Suprapubic skin (tissue), 4 donors: ENCODE measurements around the gene VSTM2B. TPM values are rescaled to one million over a fixed set of nuclear protein-coding genes. Genes with fewer than 3 reads are reported as not detected.

ENCODE experiments used
- DNase-seq, 2 donors: peaks; one replicate each; pipeline ENCODE4 v3.0.0-alpha.2; 2019; ENCODE audit warnings: low spot score in 2 of 2
- H3K27ac ChIP-seq: fragments of 200-600 bp; sonication (generic); one replicate; pipeline ENCODE4 v1.5.1; 2019
- H3K27me3 ChIP-seq: fragments of 200-600 bp; sonication (generic); one replicate; pipeline ENCODE4 v1.5.1; 2019
- H3K36me3 ChIP-seq: fragments of 200-600 bp; sonication (generic); one replicate; pipeline ENCODE4 v1.5.1; 2019
- H3K4me1 ChIP-seq: fragments of 200-600 bp; sonication (generic); one replicate; pipeline ENCODE4 v1.5.1; 2019
- H3K4me3 ChIP-seq: fragments of 200-600 bp; sonication (generic); one replicate; pipeline ENCODE4 v1.5.1; 2019; ENCODE audit warnings: mild to moderate bottlenecking
- H3K9me3 ChIP-seq: fragments of 200-600 bp; sonication (generic); one replicate; pipeline ENCODE4 v1.5.1; 2019
- CTCF ChIP-seq, 2 donors: fragments of 200-600 bp in 1 of 2; fragments of 450-650 bp in 1 of 2; sonication (generic) in 1 of 2; IDR thresholded peaks; one replicate each; pipeline ENCODE4 v1.5.1; 2016 to 2019; ENCODE audit warnings: antibody characterized with exemption in 2 of 2, mild to moderate bottlenecking in 1 of 2, moderate library complexity in 1 of 2
- EP300 ChIP-seq: sonication (generic); formaldehyde crosslinking; IDR thresholded peaks from one replicate; pipeline ENCODE4 v1.6.1; 2017; ENCODE audit warnings: antibody characterized with exemption
- POLR2A ChIP-seq, 2 donors: fragments of 450-650 bp; IDR thresholded peaks; one replicate each; pipeline ENCODE4 v1.6.1; 2017; ENCODE audit warnings: antibody characterized with exemption in 2 of 2, mild to moderate bottlenecking in 2 of 2, moderate library complexity in 2 of 2
- POLR2AphosphoS5 ChIP-seq, 3 donors: sonication (generic); formaldehyde crosslinking; IDR thresholded peaks; one replicate each; pipeline ENCODE4 v1.6.1; 2017; ENCODE audit warnings: antibody characterized with exemption in 3 of 3
- WGBS: methylation state at CpG from one replicate; pipeline ENCODE4 v1.1.5; 2018; 5-methylcytosine and 5-hydroxymethylcytosine counted together
- total RNA-seq, 4 donors: library from RNA; depleted of rRNA; stranded (reverse); fragments of >200 nt; gene quantifications; one replicate each; pipeline ENCODE4 v1.1.0, GENCODE V29; 2016

VSTM2B gene
- total RNA-seq, 4 donors from 2014 or later = not detected

GRCh38 chr19:29510701-29511265 lies 15.0 kb upstream of the VSTM2B start:
- TF ChIP-seq CTCF (IDR thresholded peaks at IDR 0.05) (no peak), POLR2AphosphoS5 (IDR thresholded peaks at IDR 0.05) (no peak), EP300 (no peak)
- H3K27ac ChIP-seq = no peak overlapping the region
- H3K4me3 ChIP-seq = no peak overlapping the region
- no peak for DNase-seq
- no peaks in the 10 kb centered on the region for H3K4me1 ChIP-seq
- 75% methylated on average over 8 of the region's 9 CpGs for WGBS
- H3K27me3 ChIP-seq = peaks cover 20% of the 10 kb centered on the region
- H3K9me3 ChIP-seq = no peaks in the 10 kb centered on the region
- H3K36me3 ChIP-seq = no peaks in the 10 kb centered on the region

DNA sequence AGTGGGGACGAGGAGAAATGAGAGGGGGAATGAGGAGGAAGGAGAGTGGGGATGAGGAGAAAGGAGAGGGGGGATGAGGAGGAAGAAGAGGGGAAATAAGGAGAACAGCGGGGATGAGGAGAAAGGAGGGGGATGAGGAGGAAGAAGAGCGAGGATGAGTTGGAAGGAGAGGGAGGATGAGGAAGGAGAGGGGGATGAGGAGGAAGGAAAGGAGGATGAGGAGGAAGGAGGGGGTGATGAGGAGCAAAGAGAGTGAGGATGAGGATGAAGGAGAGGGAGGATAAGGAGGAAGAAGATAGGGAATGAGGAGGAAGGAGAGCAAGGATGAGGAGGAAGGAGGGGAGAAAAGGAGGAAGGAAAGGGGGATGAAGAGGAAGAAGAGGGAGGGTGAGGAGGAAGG lies 14.0 kb upstream of the VSTM2B start:
- no peaks in the 10 kb centered on the region for H3K36me3 ChIP-seq
- H3K4me3 ChIP-seq = no peak overlapping the region
- WGBS = 60% methylated on average over 3 of the region's 3 CpGs
- no peaks in the 10 kb centered on the region for H3K4me1 ChIP-seq
- H3K9me3 ChIP-seq = no peaks in the 10 kb centered on the region
- DNase-seq = no peak
- no peak for TF ChIP-seq POLR2AphosphoS5 (IDR thresholded peaks at IDR 0.05)
- no peak for TF ChIP-seq POLR2A (IDR thresholded peaks at IDR 0.05)
- no peak for TF ChIP-seq CTCF (IDR thresholded peaks at IDR 0.05)
- TF ChIP-seq EP300 = no peak
- peaks cover 21% of the 10 kb centered on the region for H3K27me3 ChIP-seq
- no peak overlapping the region for H3K27ac ChIP-seq

GRCh38 chr19:29512748-29513147 lies 13.0 kb upstream of the VSTM2B start:
- 67% methylated on average over 1 of the region's 1 CpG for WGBS
- H3K36me3 ChIP-seq = no peaks in the 10 kb centered on the region
- H3K27me3 ChIP-seq = peaks cover 26% of the 10 kb centered on the region
- DNase-seq = no peak
- TF ChIP-seq POLR2AphosphoS5 (IDR thresholded peaks at IDR 0.05) (no peak), CTCF (IDR thresholded peaks at IDR 0.05) (no peak), POLR2A (IDR thresholded peaks at IDR 0.05) (no peak)
- H3K4me1 ChIP-seq = no peaks in the 10 kb centered on the region
- no peak overlapping the region for H3K4me3 ChIP-seq
- no peaks in the 10 kb centered on the region for H3K9me3 ChIP-seq
- H3K27ac ChIP-seq = no peak overlapping the region

- Histone ChIP-seq H3K4me1 (no peaks in the 10 kb centered on the region), H3K9me3 (no peaks in the 10 kb centered on the region), H3K27me3 (peaks cover 38% of the 10 kb centered on the region), H3K27ac (no peak overlapping the region), H3K4me3 (no peak overlapping the region), H3K36me3 (no peaks in the 10 kb centered on the region)
- WGBS = 62% methylated on average over 8 of the region's 8 CpGs
- DNase-seq = no peak
- no peak for TF ChIP-seq POLR2AphosphoS5 (IDR thresholded peaks at IDR 0.05)
- no peak for TF ChIP-seq CTCF (IDR thresholded peaks at IDR 0.05)
- no peak for TF ChIP-seq EP300
- TF ChIP-seq POLR2A (IDR thresholded peaks at IDR 0.05) = no peak
Measured at GRCh38 chr19:29514525-29515232, 11.1 kb upstream of the VSTM2B start.

GRCh38 chr19:29515233-29515619 lies 10.6 kb upstream of the VSTM2B start:
- H3K36me3 ChIP-seq = no peaks in the 10 kb centered on the region
- H3K27ac ChIP-seq = no peak overlapping the region
- TF ChIP-seq POLR2A (IDR thresholded peaks at IDR 0.05) = no peak
- TF ChIP-seq CTCF (IDR thresholded peaks at IDR 0.05) = no peak
- TF ChIP-seq POLR2AphosphoS5 (IDR thresholded peaks at IDR 0.05) = no peak
- TF ChIP-seq EP300 = no peak
- DNase-seq = no peak
- peaks cover 39% of the 10 kb centered on the region for H3K27me3 ChIP-seq
- no peaks in the 10 kb centered on the region for H3K9me3 ChIP-seq
- H3K4me1 ChIP-seq = no peaks in the 10 kb centered on the region
- 65% methylated on average over 5 of the region's 5 CpGs for WGBS
- no peak overlapping the region for H3K4me3 ChIP-seq
